HG02678 (cell line): ENCODE measurements around the gene F7.

Source experiments
- ATAC-seq: cut with Tn5 transposase; IDR thresholded peaks from one replicate; pipeline ENCODE4 v1.9.1; 2021; ENCODE audit warnings: mild to moderate bottlenecking, moderate library complexity; ENCODE audit not compliant: unreplicated experiment

F7 gene

DNA sequence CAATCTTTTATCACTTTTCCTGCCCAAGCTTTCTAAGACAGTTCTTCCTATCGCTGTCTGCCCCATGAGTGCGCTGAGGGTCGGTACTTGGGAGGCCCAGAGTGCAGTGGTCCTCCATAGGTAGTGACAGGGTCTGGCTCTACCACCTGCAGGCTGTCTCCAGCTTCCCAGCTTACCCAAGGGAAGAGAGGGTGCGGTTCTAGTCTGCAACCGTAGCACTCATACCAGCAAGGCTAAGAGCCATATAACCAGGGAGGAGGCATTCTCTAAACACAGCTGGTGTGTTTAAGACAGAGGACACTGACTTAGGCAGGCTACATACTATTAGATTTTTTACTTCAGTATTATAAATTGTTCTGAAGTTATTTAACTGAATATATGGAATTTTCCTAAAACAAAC lies 61.1 kb downstream of the F7 start:
- ATAC-seq, result no peak

DNA sequence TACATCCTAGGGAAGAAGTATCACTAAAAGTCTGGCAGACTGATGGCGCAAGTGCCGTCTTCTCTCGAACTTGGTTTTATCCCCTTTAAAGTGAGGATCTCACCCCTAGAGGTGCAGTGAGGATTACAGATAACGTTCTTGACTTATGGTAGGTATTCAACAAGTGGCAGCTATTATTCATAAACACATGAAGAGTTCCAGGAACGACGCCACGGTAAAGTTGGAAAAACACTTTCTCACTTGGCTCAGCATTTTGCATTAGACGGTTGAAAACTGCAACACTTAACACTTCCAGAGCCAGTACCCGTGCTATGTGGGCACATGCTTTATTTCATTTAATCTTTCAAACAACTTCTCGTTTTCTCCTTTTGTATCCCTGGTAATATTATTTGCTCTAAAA lies 61.6 kb downstream of the F7 start:
- no peak for ATAC-seq

DNA sequence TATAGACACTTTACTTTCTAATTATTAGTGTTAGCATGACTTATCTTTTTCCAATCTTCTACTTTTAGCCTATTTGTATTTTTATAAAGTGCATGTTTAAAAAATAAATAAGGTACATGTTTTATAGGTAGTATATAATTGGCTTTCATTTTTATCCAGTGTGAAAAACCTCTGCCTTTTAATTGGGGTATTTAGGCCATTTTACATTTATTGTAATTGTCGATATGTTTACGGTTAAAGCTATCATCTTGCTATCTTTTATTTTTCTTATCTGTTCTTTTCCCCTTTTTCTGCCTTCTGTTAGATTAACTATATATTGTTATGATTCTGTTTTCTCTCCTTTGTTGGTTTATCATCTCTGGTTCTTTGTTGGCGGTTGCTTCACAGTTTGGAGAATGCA lies 62.0 kb downstream of the F7 start:
- ATAC-seq, result no peak

DNA sequence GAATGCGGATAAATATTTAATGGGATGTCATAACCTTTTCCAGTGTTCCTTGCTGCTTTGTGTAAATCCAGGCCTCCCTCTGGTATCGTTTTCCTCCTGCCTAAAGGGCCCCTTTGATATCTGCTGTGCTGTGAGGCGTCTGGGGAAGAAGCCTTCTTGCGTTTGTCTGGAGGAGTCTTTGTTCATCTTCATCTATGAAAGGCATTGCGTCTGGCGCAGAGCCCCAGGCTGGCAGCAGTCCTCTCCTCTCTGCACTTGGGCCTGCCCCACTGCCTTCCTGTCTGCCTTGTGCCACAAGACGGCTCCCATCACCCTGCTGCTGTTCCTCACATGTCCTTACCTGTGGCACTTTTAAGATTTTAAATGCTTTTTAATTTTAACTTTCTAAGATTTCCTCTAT lies 62.6 kb downstream of the F7 start:
- ATAC-seq, result no peak

DNA sequence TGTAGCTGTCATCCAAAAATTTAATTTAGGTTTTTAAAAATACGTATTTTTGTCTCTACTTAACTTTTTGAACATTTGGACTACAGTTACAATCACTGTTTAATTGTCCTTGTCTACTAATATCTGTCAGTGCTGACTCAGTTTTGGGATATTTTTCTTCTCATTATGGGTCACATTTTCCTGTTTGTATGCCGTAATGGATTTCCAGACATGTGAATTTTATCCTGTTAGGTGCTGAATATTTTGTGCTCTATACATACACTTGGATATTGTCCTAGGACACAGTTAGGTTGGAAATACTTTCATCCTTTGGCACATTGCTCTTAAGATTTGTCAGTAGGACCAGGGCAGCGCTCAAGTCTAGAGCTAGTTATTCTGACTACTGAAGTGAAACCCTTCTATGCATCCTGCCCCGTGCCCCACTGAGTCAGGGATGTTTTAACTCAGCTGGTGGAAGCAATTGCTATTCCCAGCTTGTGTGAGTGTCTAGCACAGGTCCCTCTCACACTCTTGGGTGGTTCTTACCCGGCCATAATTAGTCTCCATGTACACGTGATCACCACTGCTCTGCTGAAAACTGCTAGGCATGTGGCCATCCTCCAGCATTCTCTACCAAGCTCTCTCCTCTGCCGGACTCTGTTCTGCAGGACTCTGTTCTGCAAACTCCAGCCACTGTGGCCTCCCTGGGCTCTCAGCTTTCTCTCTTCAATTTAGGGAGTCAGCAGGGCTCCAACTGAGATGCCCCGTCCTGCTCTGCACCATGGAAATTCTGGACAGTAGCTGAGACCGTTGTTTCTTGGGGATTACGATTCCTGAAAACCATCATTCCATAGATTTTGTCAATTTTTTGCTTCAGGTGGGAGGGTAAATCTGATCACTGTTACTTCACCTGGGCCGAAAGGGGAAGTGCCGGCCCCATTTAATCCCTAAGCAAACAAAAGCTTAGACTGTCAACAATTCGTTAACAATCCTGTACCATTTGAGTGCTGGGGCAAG lies 64.0 kb downstream of the F7 start:
- ATAC-seq, result no peak
